ENCODE data around the gene KRT32. TPM values are rescaled to one million over a fixed set of nuclear protein-coding genes. Genes with fewer than 3 reads are reported as not detected.

KRT32 gene
- total RNA-seq, 1 donor from 2014 or later, result not detected

- no peak for TF ChIP-seq POLR2AphosphoS5 (IDR thresholded peaks at IDR 0.05; ENCODE audit: insufficient read depth in 1 of 2, low read depth in 1 of 2)
- no peak for TF ChIP-seq POLR2A (IDR thresholded peaks at IDR 0.05)
- TF ChIP-seq CTCF (IDR thresholded peaks at IDR 0.05), result no peak
- Histone ChIP-seq H3K4me1 (peaks cover 76% of the 10 kb centered on the region), H3K9me3 (no peaks in the 10 kb centered on the region), H3K27me3 (no peaks in the 10 kb centered on the region), H3K36me3 (no peaks in the 10 kb centered on the region), H3K27ac (peak overlapping the region; percentile 62), H3K4me3 (no peak overlapping the region)
- no peak for DNase-seq (ENCODE audit: extremely low spot score in 2 of 2)
- intact Hi-C loops (cut with DNase I), result no loop called here
These were observed 47.5 kb downstream of the KRT32 start for GRCh38 chr17:41419716-41420115.

- DNase-seq (ENCODE audit: extremely low spot score in 2 of 2), result no peak
- TF ChIP-seq CTCF (IDR thresholded peaks at IDR 0.05) (no peak), POLR2AphosphoS5 (IDR thresholded peaks at IDR 0.05; ENCODE audit: insufficient read depth in 1 of 2, low read depth in 1 of 2) (no peak), POLR2A (IDR thresholded peaks at IDR 0.05) (no peak)
- H3K36me3 ChIP-seq, result no peaks in the 10 kb centered on the region
These were observed 48.9 kb downstream of the KRT32 start for GRCh38 chr17:41418116-41418860.

DNA sequence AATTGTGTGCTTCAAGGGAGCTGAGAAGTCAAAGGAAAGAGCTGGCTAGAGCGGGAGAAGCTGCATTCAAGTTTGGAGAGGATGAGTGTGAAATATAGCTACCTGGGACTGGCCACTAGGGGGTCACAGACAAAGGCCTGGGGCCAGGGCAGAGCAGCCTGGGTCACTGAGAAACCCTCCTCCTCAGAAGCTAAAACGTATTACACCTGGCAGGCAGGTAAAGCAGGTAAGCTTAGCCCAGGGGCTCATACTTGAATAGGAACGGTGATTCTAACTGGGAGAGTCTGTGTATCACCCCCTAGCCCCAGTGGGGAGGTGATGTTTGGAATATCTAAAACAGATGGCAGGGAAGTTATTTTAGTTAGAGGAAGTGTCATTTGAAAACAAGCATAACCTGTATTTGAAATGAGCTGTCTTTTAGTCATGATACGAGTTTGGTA is 49.6 kb downstream of the KRT32 start:
- peak overlapping the region; percentile 68 for H3K27ac ChIP-seq
- intact Hi-C loops (cut with DNase I), result no loop called here

More at GRCh38 chr17:41418116-41418860, 48.9 kb downstream of the KRT32 start:
- intact Hi-C loops (cut with DNase I), result no loop called here
- Histone ChIP-seq H3K27ac (peak overlapping the region; percentile 29), H3K4me1 (peaks cover 77% of the 10 kb centered on the region), H3K27me3 (no peaks in the 10 kb centered on the region), H3K4me3 (no peak overlapping the region), H3K9me3 (no peaks in the 10 kb centered on the region)

GRCh38 chr17:41417127-41417526 is 50.1 kb downstream of the KRT32 start:
- intact Hi-C loops (cut with DNase I), result no loop called here
- no peaks in the 10 kb centered on the region for H3K27me3 ChIP-seq
- no peak for TF ChIP-seq CTCF (IDR thresholded peaks at IDR 0.05)
- TF ChIP-seq POLR2A (IDR thresholded peaks at IDR 0.05), result no peak
- TF ChIP-seq POLR2AphosphoS5 (IDR thresholded peaks at IDR 0.05; ENCODE audit: insufficient read depth in 1 of 2, low read depth in 1 of 2), result no peak
- H3K27ac ChIP-seq, result peak overlapping the region; percentile 68
- no peak overlapping the region for H3K4me3 ChIP-seq
- no peaks in the 10 kb centered on the region for H3K36me3 ChIP-seq
- peaks cover 73% of the 10 kb centered on the region for H3K4me1 ChIP-seq
- DNase-seq (ENCODE audit: extremely low spot score in 2 of 2), result no peak
- H3K9me3 ChIP-seq, result no peaks in the 10 kb centered on the region

More for the DNA sequence above, 49.6 kb downstream of the KRT32 start:
- H3K4me1 ChIP-seq, result peaks cover 77% of the 10 kb centered on the region
- no peak overlapping the region for H3K4me3 ChIP-seq
- H3K36me3 ChIP-seq, result no peaks in the 10 kb centered on the region
- DNase-seq (ENCODE audit: extremely low spot score in 2 of 2), result no peak
- H3K27me3 ChIP-seq, result no peaks in the 10 kb centered on the region
- TF ChIP-seq POLR2AphosphoS5 (IDR thresholded peaks at IDR 0.05; ENCODE audit: insufficient read depth in 1 of 2, low read depth in 1 of 2) (no peak), POLR2A (IDR thresholded peaks at IDR 0.05) (no peak), CTCF (IDR thresholded peaks at IDR 0.05) (no peak)
- no peaks in the 10 kb centered on the region for H3K9me3 ChIP-seq

- Histone ChIP-seq H3K4me3 (no peak overlapping the region), H3K9me3 (no peaks in the 10 kb centered on the region), H3K27me3 (no peaks in the 10 kb centered on the region), H3K4me1 (peaks cover 67% of the 10 kb centered on the region), H3K27ac (peak overlapping the region; percentile 68), H3K36me3 (no peaks in the 10 kb centered on the region)
- no peak for TF ChIP-seq CTCF (IDR thresholded peaks at IDR 0.05)
- no peak for TF ChIP-seq POLR2A (IDR thresholded peaks at IDR 0.05)
- no peak for TF ChIP-seq POLR2AphosphoS5 (IDR thresholded peaks at IDR 0.05; ENCODE audit: insufficient read depth in 1 of 2, low read depth in 1 of 2)
- intact Hi-C loops (cut with DNase I), result no loop called here
- no peak for DNase-seq (ENCODE audit: extremely low spot score in 2 of 2)
These were observed 50.7 kb downstream of the KRT32 start for GRCh38 chr17:41416479-41416878.

All from vagina (tissue), 2 donors.